ENCODE results near the gene CMSS1.

The CMSS1 gene

GRCh38 chr3:99877031-99877579, 59.4 kb downstream of the CMSS1 start:
- DNase-seq = no peak

- peak; percentile 72 to 85 (median 83) for DNase-seq
These were observed 60.3 kb downstream of the CMSS1 start for GRCh38 chr3:99878005-99878404.

- no peak for DNase-seq
These were observed 61.6 kb downstream of the CMSS1 start for GRCh38 chr3:99879275-99879674.

GRCh38 chr3:99881121-99881524, 63.5 kb downstream of the CMSS1 start:
- DNase-seq = peak; percentile 33 to 76 (median 50)

GRCh38 chr3:99882436-99883137, 64.9 kb downstream of the CMSS1 start:
- no peak for DNase-seq

GRCh38 chr3:99883138-99883461, 65.4 kb downstream of the CMSS1 start:
- no peak for DNase-seq

GRCh38 chr3:99883693-99884092, 66.0 kb downstream of the CMSS1 start:
- no peak for DNase-seq

- no peak for DNase-seq
These were observed 66.8 kb downstream of the CMSS1 start for GRCh38 chr3:99884484-99884883.

- no peak for DNase-seq
These were observed 67.4 kb downstream of the CMSS1 start for GRCh38 chr3:99885085-99885484.

GRCh38 chr3:99885851-99886250, 68.2 kb downstream of the CMSS1 start:
- DNase-seq = no peak

- DNase-seq = no peak
These were observed 74.1 kb downstream of the CMSS1 start for GRCh38 chr3:99891610-99892285.

GRCh38 chr3:99892332-99892731, 74.7 kb downstream of the CMSS1 start:
- peak in 1 of 3 donors; percentile 12 for DNase-seq

GRCh38 chr3:99895131-99895696, 77.6 kb downstream of the CMSS1 start:
- DNase-seq = peak in 2 of 3 donors; percentile 46 to 51

- peak; percentile 77 to 98 (median 94) for DNase-seq
These were observed 78.2 kb downstream of the CMSS1 start for GRCh38 chr3:99895703-99896441.

GRCh38 chr3:99896482-99896881, 78.8 kb downstream of the CMSS1 start:
- DNase-seq = peak in 2 of 3 donors; percentile 23 to 25

GRCh38 chr3:99899603-99900002, 81.9 kb downstream of the CMSS1 start:
- DNase-seq = no peak

- DNase-seq = no peak
These were observed 82.6 kb downstream of the CMSS1 start for GRCh38 chr3:99900248-99900647.

- peak; percentile 82 to 97 (median 96) for DNase-seq
These were observed 83.7 kb downstream of the CMSS1 start for GRCh38 chr3:99901200-99901926.

- DNase-seq = no peak
These were observed 84.4 kb downstream of the CMSS1 start for GRCh38 chr3:99902091-99902490.

GRCh38 chr3:99903869-99904268, 86.2 kb downstream of the CMSS1 start:
- no peak for DNase-seq

- DNase-seq = no peak
These were observed 90.4 kb downstream of the CMSS1 start for GRCh38 chr3:99907959-99908544.
